Measurements from ENCODE around the gene SDHB. TPM values are rescaled to one million over a fixed set of nuclear protein-coding genes. Genes with fewer than 3 reads are reported as not detected.

Gene SDHB
- total and polyA plus RNA-seq, 2 of the 8 experiments (the other 6 are each of a cell fraction or from before 2014, with no cell fraction given): 84.0 to 98.7 TPM

GRCh38 chr1:17011092-17011438 is 42.8 kb downstream of the SDHB start:
- Histone ChIP-seq H2BK12ac (ENCODE audit: low read depth, low read length) (no peak overlapping the region), H3K4me3 (ENCODE audit: extremely low read depth in 1 of 4, insufficient read depth in 2 of 4, low read depth in 3 of 4, low read length in 4 of 4) (peak overlapping the region; percentile 58 to 94 (median 78)), H4K91ac (replicated peaks; ENCODE audit: insufficient read length, low read length) (no peak overlapping the region), H2BK120ac (replicated peaks; ENCODE audit: low read depth, low read length) (no peak overlapping the region), H3K4ac (replicated peaks; ENCODE audit: insufficient read length, low read depth, low read length) (no peak overlapping the region), H4K5ac (ENCODE audit: insufficient read length, low read depth, low read length) (no peak overlapping the region), H2AK5ac (ENCODE audit: low read depth, low read length) (no peak overlapping the region), H3K79me1 (ENCODE audit: low read depth, low read length) (no peaks in the 10 kb centered on the region; the same call in 1 of the 2 replicates), H4K20me1 (replicated peaks in 1 of 2; ENCODE audit: control insufficient read depth in 1 of 2, insufficient read depth in 2 of 2, low read length in 2 of 2) (peaks cover 0 to 7% of the 10 kb centered on the region in 2 experiments), H4K8ac (ENCODE audit: extremely low read depth, insufficient read depth, low read length) (no peak overlapping the region; the same call in 1 of the 2 replicates), H2AFZ (ENCODE audit: low read length) (no peak overlapping the region), H2BK5ac (ENCODE audit: low read depth, low read length) (no peak overlapping the region), H3K36me3 (ENCODE audit: control insufficient read depth in 2 of 4, insufficient read depth in 4 of 4, low read length in 3 of 4) (no peaks in the 10 kb centered on the region), H3K56ac (replicated peaks; ENCODE audit: insufficient read length, low read depth, low read length) (no peak overlapping the region), H3K14ac (ENCODE audit: insufficient read length) (no peak overlapping the region), H3K23me2 (ENCODE audit: low read depth, low read length) (peaks cover 5% of the 10 kb centered on the region; the same call in 1 of the 2 replicates), H2BK15ac (ENCODE audit: low read length) (no peak overlapping the region), H3K9me3 (ENCODE audit: insufficient read depth in 2 of 2, low read depth in 1 of 2, low read length in 1 of 2) (no peaks in the 10 kb centered on the region), H3K4me2 (ENCODE audit: insufficient read depth in 1 of 2, low read depth in 2 of 2, low read length in 2 of 2) (peak overlapping the region; percentile 55 to 82), H3K23ac (ENCODE audit: insufficient read length) (no peak overlapping the region), H3K27me3 (replicated peaks in 1 of 4; ENCODE audit: control insufficient read depth in 3 of 4, extremely low read depth in 1 of 4, insufficient read depth in 3 of 4, low read length in 3 of 4) (no peaks in the 10 kb centered on the region), H3K4me1 (replicated peaks in 1 of 4; ENCODE audit: control insufficient read depth in 3 of 4, insufficient read depth in 4 of 4, low read length in 3 of 4) (peaks cover 19 to 46% (median 32%) of the 10 kb centered on the region in 4 experiments), H3K9ac (replicated peaks in 1 of 4; ENCODE audit: extremely low read depth in 1 of 4, low read depth in 3 of 4, low read length in 3 of 4) (no peak overlapping the region; a peak in 1 of 7 replicates), H3K79me2 (ENCODE audit: control insufficient read depth in 1 of 2, insufficient read depth in 2 of 2, low read length in 2 of 2) (peaks cover 0 to 4% of the 10 kb centered on the region in 2 experiments; a peak in 1 of 4 replicates), H3K27ac (ENCODE audit: low read depth, low read length) (no peak overlapping the region), H2BK20ac (ENCODE audit: low read length) (no peak overlapping the region), H3K18ac (ENCODE audit: extremely low read depth, low read length) (no peak overlapping the region)
- ChIA-PET CTCF (ENCODE audit: partially characterized antibody) (interaction anchor here (0.7 to 2.7 kb wide), 6 partner anchors 12 to 30 kb away, joined by 3 to 11 read pairs (median 3); no protein-coding TSS in a partner anchor), POLR2A (ENCODE audit: partially characterized antibody) (interaction anchor here (0.7 to 2.7 kb wide), 7 partner anchors 8 to 106 kb away, joined by 3 to 18 read pairs (median 3); partner anchors contain the start of gene MFAP2)
- WGBS, 2 experiments (ENCODE audit: extremely low coverage in 1 of 2, insufficient coverage in 1 of 2, insufficient read length in 1 of 2, insufficient replicate concordance in 2 of 2, low coverage in 1 of 2, low lambda C conversion rate in 2 of 2, missing lambda C conversion rate in 1 of 2): 7% methylated on average over 15 of the region's 15 CpGs; no CpG with 5 or more reads in 1 of the 2 experiments
- DNase-seq (ENCODE audit: low read depth in 1 of 2, low spot score in 2 of 2) (no peak), FAIRE-seq (no peak)
- no peak for TF ChIP-seq ZNF274 (IDR thresholded peaks at IDR 0.05; ENCODE audit: borderline replicate concordance, extremely low read depth, low read length)
- no peak for TF ChIP-seq CHD2 (IDR thresholded peaks at IDR 0.05; ENCODE audit: low read length)
- TF ChIP-seq CBX8 (IDR thresholded peaks at IDR 0.05; ENCODE audit: borderline replicate concordance, low read depth, low read length): no peak
- TF ChIP-seq CBX5 (IDR thresholded peaks at IDR 0.05; ENCODE audit: low read depth, low read length): no peak
- TF ChIP-seq SIX5 (IDR thresholded peaks at IDR 0.05; ENCODE audit: low read depth, low read length): no peak
- TF ChIP-seq NRF1 (IDR thresholded peaks at IDR 0.05; ENCODE audit: low read depth, low read length): no peak
- TF ChIP-seq CEBPB (IDR thresholded peaks at IDR 0.05; ENCODE audit: low read depth, low read length): peak; percentile 37; the same call in 1 of the 2 replicates
- 0 out of 4 replicates have a peak, but pooled peaks of 1 of the 2 experiments have one; percentile 25 for TF ChIP-seq HDAC2 (IDR thresholded peaks at IDR 0.05; ENCODE audit: borderline replicate concordance in 1 of 2, low read depth in 2 of 2, low read length in 2 of 2)
- TF ChIP-seq, protein P1, sequence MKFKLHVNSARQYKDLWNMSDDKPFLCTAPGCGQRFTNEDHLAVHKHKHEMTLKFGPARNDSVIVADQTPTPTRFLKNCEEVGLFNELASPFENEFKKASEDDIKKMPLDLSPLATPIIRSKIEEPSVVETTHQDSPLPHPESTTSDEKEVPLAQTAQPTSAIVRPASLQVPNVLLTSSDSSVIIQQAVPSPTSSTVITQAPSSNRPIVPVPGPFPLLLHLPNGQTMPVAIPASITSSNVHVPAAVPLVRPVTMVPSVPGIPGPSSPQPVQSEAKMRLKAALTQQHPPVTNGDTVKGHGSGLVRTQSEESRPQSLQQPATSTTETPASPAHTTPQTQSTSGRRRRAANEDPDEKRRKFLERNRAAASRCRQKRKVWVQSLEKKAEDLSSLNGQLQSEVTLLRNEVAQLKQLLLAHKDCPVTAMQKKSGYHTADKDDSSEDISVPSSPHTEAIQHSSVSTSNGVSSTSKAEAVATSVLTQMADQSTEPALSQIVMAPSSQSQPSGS (IDR thresholded peaks at IDR 0.05; ENCODE audit: low read length): no peak
- TF ChIP-seq KDM1A (IDR thresholded peaks at IDR 0.05; ENCODE audit: borderline replicate concordance, low read length): no peak
- peak; percentile 27 for TF ChIP-seq SAP30 (IDR thresholded peaks at IDR 0.05; ENCODE audit: insufficient read depth, insufficient replicate concordance, low read length)
